ENCODE results near the gene EDEM2.
"Not testable (repeated sequence)": the region's sequence is repeated elsewhere in the genome, so short reads cannot be mapped to it uniquely, and the experiment has no call there.

EDEM2 gene

GRCh38 chr20:35129647-35130069 lies 17.5 kb downstream of the EDEM2 start:
- DNase-seq (ENCODE audit: low spot score) = no peak

GRCh38 chr20:35125753-35126152 lies 21.4 kb downstream of the EDEM2 start:
- no peak for DNase-seq (ENCODE audit: low spot score)

GRCh38 chr20:35122756-35123405 lies 24.3 kb downstream of the EDEM2 start:
- DNase-seq (ENCODE audit: low spot score) = no peak

- DNase-seq (ENCODE audit: low spot score) = no peak
These were observed 25.9 kb downstream of the EDEM2 start for GRCh38 chr20:35121186-35121585.

- no peak for DNase-seq (ENCODE audit: low spot score)
These were observed 27.0 kb downstream of the EDEM2 start for GRCh38 chr20:35120012-35120701.

- no peak for DNase-seq (ENCODE audit: low spot score)
These were observed 29.5 kb downstream of the EDEM2 start for GRCh38 chr20:35117629-35118028.

- no peak for DNase-seq (ENCODE audit: low spot score)
These were observed 29.9 kb downstream of the EDEM2 start for GRCh38 chr20:35117196-35117595.

GRCh38 chr20:35116258-35116657 lies 30.9 kb downstream of the EDEM2 start:
- no peak for DNase-seq (ENCODE audit: low spot score)

- DNase-seq (ENCODE audit: low spot score) = no peak
These were observed 31.5 kb downstream of the EDEM2 start for GRCh38 chr20:35115606-35116005.

- DNase-seq (ENCODE audit: low spot score) = not testable (repeated sequence)
These were observed 34.9 kb downstream of the EDEM2 start for GRCh38 chr20:35112276-35112675.

- DNase-seq (ENCODE audit: low spot score) = no peak
These were observed 35.8 kb downstream of the EDEM2 start for GRCh38 chr20:35111141-35111888.

GRCh38 chr20:35108921-35109320 lies 38.2 kb downstream of the EDEM2 start:
- no peak for DNase-seq (ENCODE audit: low spot score)

- no peak for DNase-seq (ENCODE audit: low spot score)
These were observed 40.2 kb downstream of the EDEM2 start for GRCh38 chr20:35106827-35107380.

- no peak for DNase-seq (ENCODE audit: low spot score)
These were observed 42.3 kb downstream of the EDEM2 start for GRCh38 chr20:35104685-35105295.

GRCh38 chr20:35101620-35102019 lies 45.5 kb downstream of the EDEM2 start:
- DNase-seq (ENCODE audit: low spot score) = no peak

GRCh38 chr20:35093267-35093884 lies 53.8 kb downstream of the EDEM2 start:
- DNase-seq (ENCODE audit: low spot score) = no peak

- peak; percentile 91 for DNase-seq (ENCODE audit: low spot score)
These were observed 54.4 kb downstream of the EDEM2 start, which contains the start of gene TRPC4AP for GRCh38 chr20:35092524-35093266. Gene TRPC4AP, minus strand, starts transcription at chr20:35092807. Its CDS starts 26 bp downstream, at chr20:35092781.

GRCh38 chr20:35091816-35092523 lies 55.2 kb downstream of the EDEM2 start:
- DNase-seq (ENCODE audit: low spot score) = no peak

GRCh38 chr20:35088231-35089145 lies 58.6 kb downstream of the EDEM2 start:
- no peak for DNase-seq (ENCODE audit: low spot score)
